GM12878 (cell line): ENCODE measurements around the gene NTM. TPM values are rescaled to one million over a fixed set of nuclear protein-coding genes. Genes with fewer than 3 reads are reported as not detected.

Source experiments
- ATAC-seq: fragments of 200-7000 bp; cut with Tn5 transposase; 3 replicates; pipeline ENCODE4 v1.9.1; 2020; ENCODE audit warnings: mild to moderate bottlenecking, moderate library complexity
- BruUV-seq: library from RNA; stranded (reverse); fragments of 400-500 nt; replicated peaks from 2 replicates; lab custom pipeline; 2021; lab: Mats Ljungman, UMichigan
- CTCF ChIA-PET: fragments of 300-600 bp; sonication (Branson Sonifier 250); formaldehyde crosslinking; extraction: SDS; loops from one replicate; lab custom pipeline; 2021; ENCODE audit warnings: inconsistent platforms; lab: Yijun Ruan, JAX
- POLR2A ChIA-PET: fragments of 350-600 bp; formaldehyde crosslinking; extraction: SDS; loops from one replicate; lab custom pipeline; 2021; ENCODE audit warnings: inconsistent platforms; lab: Charles Lee
- RAD21 ChIA-PET: fragments of 300-600 bp; sonication (Branson Sonifier 250); formaldehyde crosslinking; loops from one replicate; lab custom pipeline; 2023; ENCODE audit warnings: antibody characterized with exemption; ENCODE audit not compliant: unreplicated experiment; lab: Charles Lee
- SMC1A ChIA-PET: fragments of 300-600 bp; sonication (Branson Sonifier 250); formaldehyde crosslinking; loops from one replicate; lab custom pipeline; 2023; ENCODE audit not compliant: unreplicated experiment, uncharacterized antibody; lab: Charles Lee
- DNase-seq: peaks from one replicate; pipeline ENCODE4 v3.0.0-alpha.2; 2011; ENCODE audit warnings: low read depth, low spot score
- FAIRE-seq: peaks from 3 replicates; lab custom pipeline; 2011; peaks lifted over from hg19 to GRCh38; lab: Jason Lieb, UNC
- H2AFZ ChIP-seq: 2 replicates; pipeline ENCODE4 v1.6.0; 2011; ENCODE audit warnings: low read depth, low read length, control low read depth; ENCODE audit not compliant: control insufficient read depth
- H3K27ac ChIP-seq: 2 replicates; pipeline ENCODE4 v1.5.1; 2011; ENCODE audit warnings: control low read depth; ENCODE audit not compliant: control insufficient read depth, insufficient read depth
- H3K27me3 ChIP-seq, 2 experiments: replicated peaks in 1 of 2; 2 replicates each; pipeline versions ENCODE4 v1.6.0 to v1.6.1; 2011; ENCODE audit warnings: low read length in 1 of 2; ENCODE audit not compliant: control insufficient read depth in 2 of 2, insufficient read depth in 2 of 2
- H3K36me3 ChIP-seq, 2 experiments: 2 replicates each; pipeline ENCODE4 v1.5.1; 2011; ENCODE audit warnings: low read length in 1 of 2; ENCODE audit not compliant: control insufficient read depth in 2 of 2, insufficient read depth in 2 of 2
- H3K4me1 ChIP-seq: 2 replicates; pipeline ENCODE4 v1.6.1; 2011; ENCODE audit warnings: mild to moderate bottlenecking, low read length, moderate library complexity, mixed read lengths; ENCODE audit not compliant: control insufficient read depth, insufficient read depth
- H3K4me2 ChIP-seq: 2 replicates; pipeline ENCODE4 v1.6.0; 2011; ENCODE audit warnings: control low read depth; ENCODE audit not compliant: control insufficient read depth, insufficient read depth
- H3K4me3 ChIP-seq: fragments of 200-600 bp; sonication (generic); 2 replicates; pipeline ENCODE4 v1.5.1; 2016
- H3K79me2 ChIP-seq: 2 replicates; pipeline ENCODE4 v1.6.0; 2011; ENCODE audit warnings: low read length; ENCODE audit not compliant: control insufficient read depth, insufficient read depth
- H3K9ac ChIP-seq: 2 replicates; pipeline ENCODE4 v1.8.0; 2011; ENCODE audit warnings: low read length, control low read depth, mixed read lengths; ENCODE audit not compliant: control insufficient read depth, insufficient read depth
- H3K9me3 ChIP-seq: replicated peaks from 3 replicates; pipeline ENCODE4 v1.5.1; 2011; ENCODE audit warnings: mild to moderate bottlenecking, low read length; ENCODE audit not compliant: control insufficient read depth, insufficient read depth
- H4K20me1 ChIP-seq: 2 replicates; pipeline ENCODE4 v1.6.0; 2011; ENCODE audit not compliant: control insufficient read depth, insufficient read depth
- CHD2 ChIP-seq: IDR thresholded peaks from 2 replicates; pipeline ENCODE4 v1.6.1; 2011; ENCODE audit warnings: low read depth, low read length, improper control_type of control experiment, borderline replicate concordance
- MTA2 ChIP-seq: fragments of 450-650 bp; IDR thresholded peaks from 2 replicates; pipeline ENCODE4 v1.6.1; 2016; ENCODE audit warnings: low read depth, mild to moderate bottlenecking, moderate library complexity
- NFXL1 ChIP-seq: fragments of 450-650 bp; IDR thresholded peaks from 2 replicates; pipeline ENCODE4 v1.6.1; 2017; ENCODE audit warnings: antibody characterized with exemption, mild to moderate bottlenecking, borderline replicate concordance
- WGBS: methylation state at CpG from one replicate; pipeline ENCODE4 v1.1.6; 2016; ENCODE audit warnings: low lambda C conversion rate; ENCODE audit not compliant: insufficient replicate concordance, insufficient coverage; ENCODE audit errors: missing lambda C conversion rate; 5-methylcytosine and 5-hydroxymethylcytosine counted together
- in situ Hi-C: fragments of 300-500 bp; cut with MboI; formaldehyde crosslinking; loops from 9 replicates; pipeline ENCODE4 v1.14.3; 2018; ENCODE audit warnings: mixed read lengths
- intact Hi-C: fragments of 100-400 bp; cut with micrococcal nuclease; formaldehyde crosslinking; loops from one replicate; pipeline ENCODE4 v1.14.2; 2022; ENCODE audit not compliant: unreplicated experiment
- polyA plus RNA-seq, 11 experiments: library from polyadenylated mRNA; depleted of rRNA in 4 of 11; unstranded in 6 of 11; stranded (reverse) in 5 of 11; fragments of >200 nt; fragmentation: Nextera tagmentation in 4 of 11; fragmentation: Illumina TruSeq in 1 of 11; extraction: Ambion mirVana in 4 of 11; extraction: Trizol in 1 of 11; gene quantifications; 1 replicate in 1 of 11; 2 replicates in 10 of 11; pipeline versions ENCODE4 v1.2.1 to v1.2.3, GENCODE V29; 2011 to 2016; ENCODE audit warnings: inconsistent platforms in 2 of 11, missing spikeins in 2 of 11, low read depth in 1 of 11
- total RNA-seq, 4 experiments: library from RNA; depleted of rRNA in 3 of 4; stranded (reverse); fragments of >200 nt in 3 of 4; fragmentation: Illumina TruSeq in 1 of 4; extraction: Trizol in 1 of 4; gene quantifications; 2 replicates each; pipeline versions ENCODE4 v1.2.1 to v1.2.3, GENCODE V29; 2013 to 2021
- TF ChIP-seq, protein P1 (sequence below): IDR thresholded peaks from 2 replicates; pipeline ENCODE4 v1.6.1; 2011; ENCODE audit warnings: borderline replicate concordance, low read depth, mild to moderate bottlenecking, moderate library complexity, low read length; ENCODE audit not compliant: insufficient read depth, poor library complexity, severe bottlenecking

The NTM gene
- total and polyA plus RNA-seq, 10 of the 15 experiments (the other 5 are each of a cell fraction or from before 2014, with no cell fraction given), result not detected

DNA sequence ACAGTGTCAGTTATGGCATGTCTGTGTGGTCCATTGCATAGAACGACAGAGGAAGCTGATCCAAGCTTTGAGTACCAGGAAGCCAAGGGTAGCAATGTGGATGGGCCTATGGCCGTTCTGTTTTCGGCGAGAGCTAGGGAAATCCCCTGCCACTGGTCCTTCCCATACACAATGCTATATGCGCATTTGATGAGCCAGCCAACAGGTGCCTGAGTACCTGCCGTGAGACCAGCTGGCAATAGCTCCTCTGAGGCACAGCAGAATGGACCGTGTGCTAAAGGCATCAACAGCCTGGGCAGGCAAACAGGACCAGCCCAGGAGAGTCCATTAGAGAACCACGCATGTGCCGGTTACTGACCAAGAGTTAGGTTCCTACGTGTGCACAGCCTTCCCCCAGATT, 753.0 kb downstream of the NTM start:
- BruUV-seq, result no TSS peak
- Histone ChIP-seq H3K79me2 (no peaks in the 10 kb centered on the region), H3K4me3 (no peak overlapping the region), H3K9me3 (no peaks in the 10 kb centered on the region), H3K27me3 (no peaks in the 10 kb centered on the region), H4K20me1 (no peaks in the 10 kb centered on the region), H3K9ac (no peak overlapping the region), H2AFZ (no peak overlapping the region), H3K27ac (no peak overlapping the region), H3K4me2 (no peak overlapping the region), H3K4me1 (peaks cover 3% of the 10 kb centered on the region), H3K36me3 (no peaks in the 10 kb centered on the region)
- DNase-seq, result no peak
- ChIA-PET SMC1A (interaction anchor here (1.4 to 1.5 kb wide), 3 partner anchors 9 to 231 kb away, joined by 3 to 4 read pairs (median 3); no protein-coding TSS in a partner anchor), POLR2A (no interaction called here), RAD21 (no interaction called here), CTCF (interaction anchor here (0.7 to 1.5 kb wide), 2 partner anchors 255 to 279 kb away, joined by 3 to 5 read pairs; no protein-coding TSS in a partner anchor)
- in situ Hi-C loops (no loop called here), intact Hi-C loops (no loop called here)
- 44% methylated on average over 10 of the region's 10 CpGs for WGBS
- TF ChIP-seq CHD2 (no peak), NFXL1 (no peak), MTA2 (no peak)
- TF ChIP-seq, protein P1, sequence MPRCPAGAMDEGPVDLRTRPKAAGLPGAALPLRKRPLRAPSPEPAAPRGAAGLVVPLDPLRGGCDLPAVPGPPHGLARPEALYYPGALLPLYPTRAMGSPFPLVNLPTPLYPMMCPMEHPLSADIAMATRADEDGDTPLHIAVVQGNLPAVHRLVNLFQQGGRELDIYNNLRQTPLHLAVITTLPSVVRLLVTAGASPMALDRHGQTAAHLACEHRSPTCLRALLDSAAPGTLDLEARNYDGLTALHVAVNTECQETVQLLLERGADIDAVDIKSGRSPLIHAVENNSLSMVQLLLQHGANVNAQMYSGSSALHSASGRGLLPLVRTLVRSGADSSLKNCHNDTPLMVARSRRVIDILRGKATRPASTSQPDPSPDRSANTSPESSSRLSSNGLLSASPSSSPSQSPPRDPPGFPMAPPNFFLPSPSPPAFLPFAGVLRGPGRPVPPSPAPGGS, result no peak
- FAIRE-seq, result no peak
- peak; percentile 19 for ATAC-seq
